22Rv1 (cell line): Measurements from ENCODE around the gene SETD4.

Source experiments
- H3K27ac ChIP-seq: fragments of 450-650 bp; 2 replicates; pipeline ENCODE4 v1.5.1; 2017
- CTCF ChIP-seq: fragments of 450-650 bp; IDR thresholded peaks from 2 replicates; pipeline ENCODE4 v1.5.1; 2017; ENCODE audit warnings: mild to moderate bottlenecking
- ZFX ChIP-seq: fragments of 450-650 bp; IDR thresholded peaks from 2 replicates; pipeline ENCODE4 v1.6.1; 2017; ENCODE audit warnings: antibody characterized with exemption, borderline replicate concordance

Gene SETD4

GRCh38 chr21:36053715-36054062 is 6.6 kb downstream of the SETD4 start:
- no peak overlapping the region for H3K27ac ChIP-seq
- TF ChIP-seq CTCF = no peak
- no peak for TF ChIP-seq ZFX

GRCh38 chr21:36052860-36053714 is 7.2 kb downstream of the SETD4 start:
- no peak overlapping the region for H3K27ac ChIP-seq
- TF ChIP-seq ZFX = no peak
- TF ChIP-seq CTCF = no peak

GRCh38 chr21:36048357-36048756 is 12.0 kb downstream of the SETD4 start:
- no peak overlapping the region for H3K27ac ChIP-seq
- TF ChIP-seq ZFX = no peak
- no peak for TF ChIP-seq CTCF

DNA sequence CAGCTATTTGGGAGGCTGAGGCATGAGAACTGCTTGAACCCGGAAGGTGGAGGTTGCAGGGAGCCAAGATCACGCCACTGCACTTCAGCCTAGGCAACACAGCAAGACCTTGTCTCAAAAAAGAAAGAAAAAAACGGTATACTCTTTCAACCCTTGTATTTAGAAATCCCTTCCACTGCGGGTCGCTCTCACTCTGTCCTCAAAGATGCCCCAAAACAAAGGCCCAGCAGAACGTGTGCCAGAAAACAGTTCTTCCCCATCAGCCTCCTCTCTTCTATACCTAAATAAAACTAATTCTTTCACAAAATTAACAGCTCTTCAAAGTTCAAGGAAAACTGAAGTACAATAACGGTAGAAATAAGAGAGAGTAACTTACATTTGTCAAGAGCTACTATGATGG is 13.2 kb downstream of the SETD4 start:
- TF ChIP-seq CTCF (no peak), ZFX (no peak)
- H3K27ac ChIP-seq = no peak overlapping the region

DNA sequence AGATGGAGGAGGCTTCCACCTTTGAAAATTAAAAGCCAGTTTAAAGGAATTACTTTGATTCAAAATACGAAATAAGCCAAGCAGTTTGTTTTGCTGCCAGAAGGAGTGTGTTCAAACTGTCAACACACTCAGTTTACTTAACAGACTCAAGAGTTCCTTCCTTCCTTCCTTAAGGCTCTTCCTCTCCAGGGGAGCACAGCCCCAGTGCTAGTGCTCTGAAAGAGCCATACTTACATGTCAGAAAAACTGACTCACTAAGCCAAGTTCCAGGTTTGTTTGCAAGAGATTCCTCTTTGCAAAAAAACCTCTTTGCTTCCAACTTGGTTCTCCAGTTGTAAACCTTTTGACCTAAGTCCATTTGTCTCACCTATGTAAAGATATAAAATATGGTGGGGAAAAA is 14.3 kb downstream of the SETD4 start:
- H3K27ac ChIP-seq = no peak overlapping the region
- TF ChIP-seq CTCF (no peak), ZFX (no peak)

DNA sequence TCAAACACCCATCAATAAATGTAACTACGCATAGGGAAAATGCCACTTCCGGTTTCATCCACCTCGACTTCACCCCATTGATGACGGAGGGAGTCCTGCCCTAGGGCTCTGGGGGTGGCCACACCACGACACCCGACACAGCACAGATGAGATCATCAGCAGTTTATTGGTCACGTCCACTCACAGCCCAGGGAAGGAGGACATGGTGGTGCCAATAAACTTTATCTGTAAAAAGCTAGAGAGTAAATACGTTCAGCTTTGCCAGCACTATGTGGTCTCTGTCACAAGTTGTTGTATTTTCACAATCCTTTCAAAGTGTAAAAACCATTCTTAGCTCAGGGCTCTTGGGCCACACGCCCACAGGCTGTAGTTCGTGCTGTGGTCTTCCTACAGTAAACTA is 16.3 kb downstream of the SETD4 start:
- no peak overlapping the region for H3K27ac ChIP-seq
- no peak for TF ChIP-seq ZFX
- no peak for TF ChIP-seq CTCF

DNA sequence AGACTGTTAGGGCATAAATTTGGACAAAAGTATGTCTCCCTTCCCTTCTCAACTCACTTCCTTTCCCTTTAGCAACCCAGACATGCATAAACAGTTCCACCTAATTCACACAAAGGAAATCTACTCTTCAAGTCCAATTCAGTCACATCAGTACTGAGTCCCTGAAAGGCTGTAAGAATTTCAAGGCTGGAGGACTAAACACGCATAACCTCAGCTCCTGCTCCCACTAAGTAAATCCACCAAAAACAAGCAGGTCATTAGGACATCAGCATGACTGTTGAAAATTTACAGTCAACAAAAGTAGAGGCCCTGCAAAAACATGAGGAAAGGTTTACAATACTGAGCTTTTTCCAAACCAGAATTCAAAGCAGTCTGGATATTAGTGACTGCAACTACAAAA is 18.4 kb downstream of the SETD4 start:
- TF ChIP-seq ZFX (no peak), CTCF (no peak)
- no peak overlapping the region for H3K27ac ChIP-seq
